T follicular helper cell (primary cell): ENCODE results near the gene DNER.
"Not testable (repeated sequence)": the region's sequence is repeated elsewhere in the genome, so short reads cannot be mapped to it uniquely, and the experiment has no call there.

ENCODE experiments used
- DNase-seq: peaks from one replicate; pipeline ENCODE4 v3.0.0-alpha.2; 2020; ENCODE audit warnings: low read depth
- total RNA-seq, 2 experiments: gene quantifications; one replicate each; lab custom pipeline; 2026; lab: John Stamatoyannopoulos, UW

DNER gene, protein sequence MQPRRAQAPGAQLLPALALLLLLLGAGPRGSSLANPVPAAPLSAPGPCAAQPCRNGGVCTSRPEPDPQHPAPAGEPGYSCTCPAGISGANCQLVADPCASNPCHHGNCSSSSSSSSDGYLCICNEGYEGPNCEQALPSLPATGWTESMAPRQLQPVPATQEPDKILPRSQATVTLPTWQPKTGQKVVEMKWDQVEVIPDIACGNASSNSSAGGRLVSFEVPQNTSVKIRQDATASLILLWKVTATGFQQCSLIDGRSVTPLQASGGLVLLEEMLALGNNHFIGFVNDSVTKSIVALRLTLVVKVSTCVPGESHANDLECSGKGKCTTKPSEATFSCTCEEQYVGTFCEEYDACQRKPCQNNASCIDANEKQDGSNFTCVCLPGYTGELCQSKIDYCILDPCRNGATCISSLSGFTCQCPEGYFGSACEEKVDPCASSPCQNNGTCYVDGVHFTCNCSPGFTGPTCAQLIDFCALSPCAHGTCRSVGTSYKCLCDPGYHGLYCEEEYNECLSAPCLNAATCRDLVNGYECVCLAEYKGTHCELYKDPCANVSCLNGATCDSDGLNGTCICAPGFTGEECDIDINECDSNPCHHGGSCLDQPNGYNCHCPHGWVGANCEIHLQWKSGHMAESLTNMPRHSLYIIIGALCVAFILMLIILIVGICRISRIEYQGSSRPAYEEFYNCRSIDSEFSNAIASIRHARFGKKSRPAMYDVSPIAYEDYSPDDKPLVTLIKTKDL
- total RNA-seq = 0 reads per million in 2 experiments

GRCh38 chr2:229714080-229714735 is at the start of gene DNER:
Gene DNER (minus strand): TSS chr2:229714555. CDS start chr2:229714423, 132 bp downstream.
- peak; percentile 31 for DNase-seq

- DNase-seq = no peak
Measured at GRCh38 chr2:229761663-229762062, 47.3 kb upstream of the DNER start.

GRCh38 chr2:229757462-229757861 is 43.1 kb upstream of the DNER start:
- not testable (repeated sequence) for DNase-seq

DNA sequence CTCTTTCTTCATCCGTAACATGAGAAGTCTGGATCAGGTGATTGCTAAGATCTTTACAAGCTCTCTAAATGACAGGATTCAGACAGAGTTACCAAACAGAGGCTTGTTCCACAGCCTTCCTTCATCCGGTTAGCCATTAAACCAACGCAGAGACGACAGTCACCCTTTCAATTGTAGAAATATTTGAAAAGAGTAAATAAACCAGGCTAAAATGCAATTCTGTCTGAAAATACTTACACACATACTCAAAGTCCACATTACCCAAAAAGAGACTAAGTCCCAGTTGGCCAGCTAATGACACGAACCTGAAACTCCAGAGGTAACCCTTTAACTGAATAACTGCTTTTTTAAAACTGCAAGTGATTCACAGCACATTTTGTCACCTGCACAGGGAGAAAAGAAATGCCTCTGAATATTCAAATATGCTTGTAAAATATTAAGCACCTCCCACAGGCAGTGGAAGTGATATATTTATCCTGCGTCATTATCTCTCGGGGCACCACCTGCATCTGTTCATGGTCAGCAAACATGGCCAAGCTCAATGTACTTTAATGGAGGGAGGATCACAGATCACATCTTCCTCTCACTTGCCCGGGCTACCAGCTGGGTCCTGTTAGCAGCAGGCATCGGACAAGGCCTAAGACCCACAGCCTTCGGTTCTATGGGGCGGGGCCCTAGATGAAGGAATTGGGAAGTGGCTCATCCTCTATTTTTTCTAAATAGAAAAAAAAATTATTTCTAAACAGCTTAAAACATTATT is 38.8 kb upstream of the DNER start:
- DNase-seq = no peak

DNA sequence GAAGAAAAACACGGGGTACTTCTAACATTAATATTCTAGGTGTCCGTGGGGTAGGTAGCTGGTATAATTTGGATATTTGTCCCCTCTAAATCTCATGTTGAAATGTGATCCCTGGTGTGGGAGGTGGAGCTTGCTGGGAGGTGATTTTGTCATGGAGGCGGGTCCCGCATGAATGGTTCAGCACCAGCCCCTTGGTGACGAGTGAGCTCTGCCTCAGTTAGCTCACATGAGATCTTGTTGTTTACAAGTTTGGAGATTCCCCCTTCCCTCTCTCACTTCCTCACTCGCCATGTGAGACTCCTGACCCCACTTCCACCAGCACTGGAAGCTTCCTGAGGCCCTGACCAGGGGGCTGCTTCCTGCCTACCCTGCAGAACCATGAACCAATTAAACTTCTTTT is 35.4 kb upstream of the DNER start:
- DNase-seq = no peak

DNA sequence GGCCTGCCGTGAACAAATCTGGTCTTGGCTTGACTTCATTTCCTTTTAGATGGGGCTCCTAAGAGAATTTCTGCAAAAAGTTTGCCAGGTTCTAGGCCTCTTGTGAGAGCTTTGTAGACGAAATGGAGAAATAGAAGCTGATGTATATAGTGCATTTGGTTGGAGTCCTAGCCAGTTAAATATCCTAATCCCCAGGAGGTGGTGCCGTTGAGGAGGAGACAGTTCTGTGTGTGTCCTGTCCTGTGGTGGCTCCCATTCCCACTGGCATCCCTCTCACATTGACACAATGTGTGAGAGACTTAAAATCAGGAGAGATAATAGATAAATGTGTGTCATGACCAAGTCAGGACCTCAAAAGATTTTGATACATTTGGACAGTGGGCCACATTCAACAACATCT is 34.6 kb upstream of the DNER start:
- no peak for DNase-seq

DNA sequence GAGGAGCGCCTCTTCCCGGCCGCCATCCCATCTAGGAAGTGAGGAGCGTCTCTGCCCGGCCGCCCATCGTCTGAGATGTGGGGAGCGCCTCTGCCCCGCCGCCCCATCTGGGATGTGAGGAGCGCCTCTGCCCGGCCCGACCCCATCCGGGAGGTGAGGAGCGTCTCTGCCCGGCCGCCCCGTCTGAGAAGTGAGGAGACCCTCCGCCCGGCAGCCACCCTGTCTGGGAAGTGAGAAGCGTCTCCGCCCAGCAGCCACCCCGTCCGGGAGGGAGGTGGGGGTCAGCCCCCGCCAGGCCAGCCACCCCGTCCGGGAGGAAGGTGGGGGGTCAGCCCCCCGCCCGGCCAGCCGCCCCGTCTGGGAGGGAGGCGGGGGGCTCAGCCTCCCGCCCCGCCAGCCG is 28.3 kb upstream of the DNER start:
- DNase-seq = not testable (repeated sequence)

GRCh38 chr2:229740279-229740678 is 25.9 kb upstream of the DNER start:
- DNase-seq = no peak

- no peak for DNase-seq
Measured at GRCh38 chr2:229738024-229738625, 23.8 kb upstream of the DNER start.

- no peak for DNase-seq
Measured at GRCh38 chr2:229734410-229734809, 20.1 kb upstream of the DNER start.

- no peak for DNase-seq
Measured at GRCh38 chr2:229733611-229734245, 19.4 kb upstream of the DNER start.

- no peak for DNase-seq
Measured at GRCh38 chr2:229732897-229733296, 18.5 kb upstream of the DNER start.

- DNase-seq = no peak
Measured at GRCh38 chr2:229731916-229732315, 17.6 kb upstream of the DNER start.

DNA sequence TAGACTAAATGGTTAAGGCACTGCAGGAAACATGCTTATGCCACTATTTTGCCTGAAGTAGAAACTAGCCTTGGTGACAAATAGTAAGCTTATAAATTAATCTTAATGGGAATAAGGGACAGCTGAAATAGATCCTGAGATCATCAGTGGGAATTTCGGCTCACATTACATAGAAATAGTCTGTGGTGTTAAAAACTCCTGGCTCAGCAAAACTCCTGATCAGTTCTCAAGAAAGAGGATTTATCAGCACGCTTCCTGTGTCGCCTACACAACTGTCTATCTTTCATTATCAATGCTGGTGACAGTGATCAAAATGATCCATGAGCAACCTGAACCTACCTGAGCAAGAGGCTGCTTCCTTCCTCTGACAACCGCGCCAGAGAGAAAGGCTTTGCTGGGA is 17.0 kb upstream of the DNER start:
- DNase-seq = no peak

GRCh38 chr2:229728370-229728769 is 14.0 kb upstream of the DNER start:
- DNase-seq = no peak

DNA sequence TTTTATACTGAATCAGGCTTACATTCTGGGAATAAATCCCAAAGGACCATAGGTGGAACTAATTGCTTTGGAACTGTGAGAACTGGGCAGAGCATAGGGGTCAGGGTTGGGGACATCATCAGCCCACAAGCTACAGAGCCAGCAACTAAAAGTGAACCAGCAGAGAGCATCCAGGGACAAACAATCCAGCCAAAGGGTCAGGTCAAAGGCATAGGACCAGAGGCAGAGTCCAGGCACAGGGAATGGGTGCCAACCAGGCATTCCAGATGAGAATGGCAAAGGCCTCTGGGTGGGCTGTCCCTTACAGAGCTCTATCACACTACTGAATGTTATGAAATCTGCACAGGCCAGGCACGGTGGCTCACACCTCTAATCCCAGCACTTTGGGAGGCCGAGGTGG is 12.3 kb upstream of the DNER start:
- DNase-seq = no peak

DNA sequence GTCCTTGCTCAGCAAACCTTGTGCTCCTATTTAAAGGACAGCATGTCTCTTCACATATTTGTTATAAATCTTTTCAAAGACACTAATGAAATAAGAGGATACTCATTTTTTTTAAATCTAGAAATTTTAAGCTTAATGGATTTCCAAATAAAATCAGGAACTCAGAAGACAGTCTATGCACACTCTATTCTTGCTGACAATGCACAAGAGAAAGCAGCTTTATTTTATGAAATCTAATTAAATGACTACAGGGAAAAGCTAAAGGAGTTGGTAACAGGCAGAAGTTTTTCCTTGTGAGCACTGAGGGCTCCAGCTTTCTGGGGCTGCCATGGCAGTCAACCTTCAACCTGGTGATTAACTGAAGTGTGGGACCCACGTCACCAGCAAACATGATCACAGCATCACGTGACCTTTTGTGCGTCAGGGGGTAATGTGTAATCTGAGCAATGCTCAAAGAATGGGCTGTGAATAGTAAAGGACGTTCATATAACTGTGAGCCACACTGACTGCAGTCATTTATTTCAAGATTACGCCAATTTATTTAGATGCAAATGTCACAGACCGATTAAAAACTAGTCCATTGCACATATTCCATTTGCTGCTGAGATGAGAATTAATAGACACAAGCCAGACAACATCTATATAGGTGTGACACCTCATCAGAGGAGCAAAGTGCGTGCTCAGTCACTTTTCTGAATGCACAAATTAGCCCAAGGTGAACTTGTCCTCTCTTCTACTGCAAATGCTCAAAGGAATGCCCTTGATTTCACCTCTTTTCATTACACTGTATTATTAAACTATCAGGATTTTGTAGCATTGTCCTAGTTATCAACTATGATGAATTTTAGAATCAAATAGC is 11.6 kb upstream of the DNER start:
- no peak for DNase-seq

DNA sequence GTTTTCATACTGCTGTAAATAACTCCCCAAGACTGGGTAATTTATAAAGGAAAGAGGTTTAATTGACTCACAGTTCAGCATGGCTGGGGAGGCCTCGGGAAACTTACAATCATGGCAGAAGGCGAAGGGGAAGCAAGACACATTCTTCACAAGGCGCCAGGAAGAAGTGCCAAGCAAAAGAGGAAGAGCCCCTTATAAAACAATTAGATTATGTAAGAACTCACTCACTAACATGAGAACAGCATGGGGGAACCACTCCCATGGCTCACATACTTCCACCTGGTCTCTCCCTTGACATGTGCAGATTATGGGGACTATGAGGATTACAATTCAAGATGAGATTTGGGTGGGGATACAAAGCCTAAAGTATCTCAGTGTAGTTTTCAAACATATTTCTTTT is 8.8 kb upstream of the DNER start:
- not testable (repeated sequence) for DNase-seq

- no peak for DNase-seq
Measured at GRCh38 chr2:229719926-229720647, 5.7 kb upstream of the DNER start.
